Esophagus squamous epithelium (tissue), 5 donors: Measurements from ENCODE around the gene GLIS1. TPM values are rescaled to one million over a fixed set of nuclear protein-coding genes. Genes with fewer than 3 reads are reported as not detected.

Source experiments
- DNase-seq: peaks from one replicate; lab custom pipeline; 2025; lab: John Stamatoyannopoulos, UW
- H3K27ac ChIP-seq, 4 donors: fragments of 200-600 bp; sonication (generic); one replicate each; pipeline ENCODE4 v1.5.1; 2016 to 2019; ENCODE audit warnings: mild to moderate bottlenecking in 1 of 4
- H3K27me3 ChIP-seq, 4 donors: fragments of 200-600 bp; sonication (generic); 1 replicate in 3 of 4; 2 replicates in 1 of 4; pipeline versions ENCODE4 v1.5.1 to v1.6.0; 2017 to 2021; ENCODE audit warnings: antibody characterized with exemption in 1 of 4
- H3K36me3 ChIP-seq, 3 donors: fragments of 200-600 bp; sonication (generic); one replicate each; pipeline ENCODE4 v1.5.1; 2016 to 2019
- H3K4me1 ChIP-seq, 3 donors: fragments of 200-600 bp; sonication (generic); one replicate each; pipeline ENCODE4 v1.5.1; 2017 to 2019
- H3K4me3 ChIP-seq, 4 donors: fragments of 200-600 bp; sonication (generic); 1 replicate in 3 of 4; 2 replicates in 1 of 4; pipeline ENCODE4 v1.5.1; 2016 to 2019; ENCODE audit warnings: mild to moderate bottlenecking in 2 of 4, moderate library complexity in 1 of 4
- H3K9me3 ChIP-seq, 3 donors: fragments of 200-600 bp; sonication (generic); one replicate each; pipeline ENCODE4 v1.5.1; 2016 to 2019
- POLR2A ChIP-seq, 4 donors: fragments of 450-650 bp; IDR thresholded peaks; one replicate each; pipeline ENCODE4 v1.6.1; 2017; ENCODE audit warnings: antibody characterized with exemption in 4 of 4, mild to moderate bottlenecking in 4 of 4, moderate library complexity in 3 of 4
- WGBS, 2 donors: methylation state at CpG; one replicate each; pipeline ENCODE4 v1.1.5; 2018; 5-methylcytosine and 5-hydroxymethylcytosine counted together
- intact Hi-C: fragments of 100-400 bp; cut with DNase I; formaldehyde crosslinking; loops from one replicate; pipeline ENCODE4 v1.15.0; 2022
- total RNA-seq, 4 donors: library from RNA; depleted of rRNA; stranded (reverse); fragments of >200 nt; gene quantifications; one replicate each; pipeline ENCODE4 v1.1.0, GENCODE V29; 2016
- TF ChIP-seq, protein P1 (sequence below), 6 experiments: fragments of 450-650 bp in 4 of 6; fragments of 200-600 bp in 2 of 6; sonication (generic) in 2 of 6; IDR thresholded peaks; one replicate each; pipeline ENCODE4 v1.5.1; 2016 to 2019; ENCODE audit warnings: antibody characterized with exemption in 6 of 6, mild to moderate bottlenecking in 4 of 6, moderate library complexity in 4 of 6
- donor health status: DM: yes; HTN: yes; CAD: no.

GLIS1 gene
- total RNA-seq, 4 donors from 2014 or later: 0.57 TPM; not detected in 3

DNA sequence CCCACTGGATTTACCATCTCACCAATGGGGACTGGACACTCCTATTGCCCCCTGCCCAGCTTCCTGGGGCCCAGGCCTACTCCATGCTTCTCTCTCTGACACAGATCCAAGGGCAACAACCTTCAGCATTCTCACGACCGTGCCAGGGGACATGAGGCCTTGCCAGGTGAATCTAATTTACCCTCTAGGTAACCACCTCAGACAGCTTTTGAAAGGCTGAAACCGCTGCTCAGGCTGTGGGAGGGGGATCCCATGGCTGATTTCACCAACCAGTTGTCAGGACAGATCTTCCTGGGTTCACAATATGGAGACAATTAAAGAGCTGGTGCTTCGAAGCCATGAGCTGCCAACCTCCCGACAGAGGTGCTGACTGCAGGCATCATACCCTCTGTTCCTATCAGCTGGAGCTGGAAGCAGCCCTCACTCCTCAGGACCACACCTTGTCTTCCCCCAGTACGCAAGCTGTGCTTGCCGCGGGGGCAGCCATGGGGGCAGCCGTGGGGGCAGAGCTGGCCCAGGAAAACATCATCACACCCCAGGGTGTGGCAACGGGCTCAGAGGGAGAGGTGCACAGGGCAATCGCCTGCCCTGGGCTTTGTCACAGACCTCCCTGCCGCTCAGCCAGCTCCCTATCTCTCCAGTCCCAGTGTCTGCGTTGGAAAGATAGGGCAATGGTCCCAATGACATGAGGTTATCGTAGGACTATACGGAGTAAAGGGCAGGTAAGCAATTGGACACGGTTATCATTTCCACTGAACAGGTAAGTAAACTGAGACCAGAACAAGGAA is 159.5 kb downstream of the GLIS1 start:
- H3K4me1 ChIP-seq: no peaks in the 10 kb centered on the region
- intact Hi-C loops: no loop called here
- no peaks in the 10 kb centered on the region for H3K36me3 ChIP-seq
- no peak overlapping the region for H3K4me3 ChIP-seq
- no peak for DNase-seq
- H3K27me3 ChIP-seq: no peaks in the 10 kb centered on the region
- no peaks in the 10 kb centered on the region for H3K9me3 ChIP-seq
- H3K27ac ChIP-seq: no peak overlapping the region
- WGBS, 2 donors: 69 to 78% methylated on average over 9 to 10 of the region's 16 CpGs
- TF ChIP-seq, protein P1, sequence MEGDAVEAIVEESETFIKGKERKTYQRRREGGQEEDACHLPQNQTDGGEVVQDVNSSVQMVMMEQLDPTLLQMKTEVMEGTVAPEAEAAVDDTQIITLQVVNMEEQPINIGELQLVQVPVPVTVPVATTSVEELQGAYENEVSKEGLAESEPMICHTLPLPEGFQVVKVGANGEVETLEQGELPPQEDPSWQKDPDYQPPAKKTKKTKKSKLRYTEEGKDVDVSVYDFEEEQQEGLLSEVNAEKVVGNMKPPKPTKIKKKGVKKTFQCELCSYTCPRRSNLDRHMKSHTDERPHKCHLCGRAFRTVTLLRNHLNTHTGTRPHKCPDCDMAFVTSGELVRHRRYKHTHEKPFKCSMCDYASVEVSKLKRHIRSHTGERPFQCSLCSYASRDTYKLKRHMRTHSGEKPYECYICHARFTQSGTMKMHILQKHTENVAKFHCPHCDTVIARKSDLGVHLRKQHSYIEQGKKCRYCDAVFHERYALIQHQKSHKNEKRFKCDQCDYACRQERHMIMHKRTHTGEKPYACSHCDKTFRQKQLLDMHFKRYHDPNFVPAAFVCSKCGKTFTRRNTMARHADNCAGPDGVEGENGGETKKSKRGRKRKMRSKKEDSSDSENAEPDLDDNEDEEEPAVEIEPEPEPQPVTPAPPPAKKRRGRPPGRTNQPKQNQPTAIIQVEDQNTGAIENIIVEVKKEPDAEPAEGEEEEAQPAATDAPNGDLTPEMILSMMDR (IDR thresholded peaks at IDR 0.05): no peak
- TF ChIP-seq POLR2A (IDR thresholded peaks at IDR 0.05): no peak

DNA sequence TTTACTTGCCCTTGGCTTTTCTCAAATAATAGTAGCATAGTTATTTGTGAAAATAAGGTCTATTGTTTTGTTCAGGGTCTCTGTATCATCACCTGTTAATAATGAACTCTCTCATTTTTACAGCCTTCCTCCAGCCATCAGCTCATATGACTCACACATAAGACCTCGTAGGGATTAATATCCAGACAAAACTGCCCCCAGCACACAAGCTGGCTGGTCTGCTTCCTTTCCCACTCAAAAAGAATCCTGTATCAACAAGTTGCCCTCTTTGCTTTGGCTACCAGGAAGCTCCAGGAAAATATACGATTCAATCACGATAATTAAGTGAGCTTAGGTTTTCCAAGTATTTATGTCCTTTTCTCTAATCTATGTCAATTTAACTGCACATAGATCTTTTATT is 160.6 kb downstream of the GLIS1 start:
- Histone ChIP-seq H3K4me1 (peaks cover 0 to under 1% (median 0%) of the 10 kb centered on the region in 3 donors), H3K4me3 (no peak overlapping the region), H3K27ac (no peak overlapping the region), H3K36me3 (no peaks in the 10 kb centered on the region), H3K9me3 (no peaks in the 10 kb centered on the region), H3K27me3 (no peaks in the 10 kb centered on the region)
- no peak for DNase-seq
- 53 to 55% methylated on average over 3 of the region's 3 CpGs for WGBS, 2 donors
- TF ChIP-seq, protein P1 (IDR thresholded peaks at IDR 0.05): no peak
- intact Hi-C loops: no loop called here

DNA sequence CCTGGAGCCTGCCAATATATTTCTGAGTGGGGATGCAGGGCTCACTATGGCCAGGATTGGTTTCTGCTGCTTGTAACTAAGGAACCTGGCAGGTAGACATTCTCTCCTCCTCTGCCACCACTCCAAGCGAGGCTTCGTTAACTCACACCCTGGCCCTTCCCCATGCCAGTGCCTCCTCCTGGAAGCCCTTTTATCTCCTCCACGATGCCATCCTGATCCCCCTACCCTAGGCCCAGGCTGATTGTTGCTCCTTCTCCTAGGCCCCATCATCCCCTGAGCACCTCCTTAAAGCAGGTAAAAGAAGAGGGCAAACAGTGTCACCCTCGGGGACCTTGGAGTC is 161.2 kb downstream of the GLIS1 start:
- Histone ChIP-seq H3K27me3 (no peaks in the 10 kb centered on the region), H3K36me3 (no peaks in the 10 kb centered on the region), H3K27ac (no peak overlapping the region), H3K4me3 (no peak overlapping the region), H3K9me3 (no peaks in the 10 kb centered on the region), H3K4me1 (peaks cover 0 to 7% (median 5%) of the 10 kb centered on the region in 3 donors)
- no peak for TF ChIP-seq POLR2A (IDR thresholded peaks at IDR 0.05)
- TF ChIP-seq, protein P1 (IDR thresholded peaks at IDR 0.05): no peak
- WGBS, 2 donors: 80 to 95% methylated on average over 4 of the region's 4 CpGs
- intact Hi-C loops: no loop called here
- no peak for DNase-seq

DNA sequence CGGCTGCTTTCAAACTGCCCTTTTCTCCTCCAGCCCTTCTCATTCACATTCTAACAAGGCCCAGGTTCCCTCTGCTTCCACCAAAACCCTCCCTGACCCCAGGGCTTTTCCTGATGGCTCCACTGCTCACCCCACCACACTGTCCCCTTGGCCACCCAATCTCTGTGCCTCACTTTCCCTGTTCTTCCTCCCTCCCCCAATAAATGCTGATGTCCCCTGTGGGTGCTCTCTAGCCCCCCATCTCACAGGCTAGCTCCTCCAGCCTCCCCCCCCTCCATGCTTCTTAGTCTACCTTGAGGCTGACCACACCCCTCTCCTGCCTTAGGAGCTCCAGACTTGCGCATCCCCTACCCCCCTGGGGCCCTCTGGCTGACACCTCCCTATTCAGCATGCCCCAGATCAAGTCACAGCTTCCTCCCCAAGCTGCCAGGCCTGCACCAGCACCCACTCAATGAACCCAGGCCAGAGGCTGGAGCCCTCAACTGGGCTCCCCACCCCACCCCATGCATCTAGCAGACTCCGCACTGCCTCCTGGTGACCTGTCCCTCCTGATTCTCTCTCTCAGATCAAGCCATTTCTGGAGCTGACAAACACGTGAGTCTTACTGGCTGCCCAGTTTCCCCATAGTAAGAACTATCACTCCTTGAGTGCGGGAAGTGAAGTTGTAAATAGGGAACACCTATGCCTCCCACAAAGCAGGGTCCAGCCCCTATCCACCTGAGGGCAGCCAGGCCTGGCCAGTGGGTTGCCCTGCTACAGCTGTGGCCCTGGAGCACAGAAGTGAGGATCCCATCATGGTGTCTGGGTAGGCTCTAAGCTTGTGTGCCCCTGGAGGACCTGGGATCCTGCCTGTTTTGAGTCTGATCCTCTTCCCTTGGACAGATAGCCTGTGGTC is 161.9 kb downstream of the GLIS1 start:
- TF ChIP-seq POLR2A (IDR thresholded peaks at IDR 0.05): no peak
- WGBS, 2 donors: 88 to 94% methylated on average over 4 to 5 of the region's 5 CpGs
- Histone ChIP-seq H3K27ac (no peak overlapping the region), H3K27me3 (no peaks in the 10 kb centered on the region), H3K9me3 (no peaks in the 10 kb centered on the region), H3K4me1 (peaks cover 0 to 13% (median 10%) of the 10 kb centered on the region in 3 donors), H3K4me3 (no peak overlapping the region), H3K36me3 (no peaks in the 10 kb centered on the region)
- DNase-seq: no peak
- intact Hi-C loops: no loop called here

DNA sequence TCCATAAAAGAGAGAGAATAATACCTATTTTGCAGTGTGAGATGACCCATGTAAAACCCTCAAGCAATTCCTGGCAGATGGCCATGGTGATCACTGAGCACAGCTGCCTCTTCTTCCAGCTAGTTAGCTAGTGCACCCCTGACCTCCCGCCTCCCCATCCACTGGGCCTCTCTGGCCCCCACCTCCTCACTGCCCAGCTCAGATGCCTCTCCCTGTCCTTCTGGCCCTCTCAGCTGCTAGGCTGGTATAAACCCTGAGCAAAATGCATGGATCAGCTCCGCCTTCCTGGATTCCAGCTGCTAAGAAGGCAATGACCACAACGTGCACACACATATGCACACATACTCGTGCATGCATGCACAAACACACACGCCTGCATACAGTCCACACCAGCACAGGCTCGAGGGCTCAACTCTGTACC is 162.6 kb downstream of the GLIS1 start:
- H3K4me1 ChIP-seq: peaks cover 0 to 20% (median 11%) of the 10 kb centered on the region in 3 donors
- H3K27me3 ChIP-seq: no peaks in the 10 kb centered on the region
- H3K9me3 ChIP-seq: no peaks in the 10 kb centered on the region
- TF ChIP-seq POLR2A (IDR thresholded peaks at IDR 0.05): no peak
- TF ChIP-seq, protein P1 (IDR thresholded peaks at IDR 0.05): no peak
- WGBS, 2 donors: 71 to 83% methylated on average over 6 of the region's 6 CpGs
- intact Hi-C loops: no loop called here
- no peak for DNase-seq
- H3K4me3 ChIP-seq: no peak overlapping the region
- no peak overlapping the region for H3K27ac ChIP-seq
- no peaks in the 10 kb centered on the region for H3K36me3 ChIP-seq
